K562 (cell line): ENCODE results near the gene TREH. TPM values are rescaled to one million over a fixed set of nuclear protein-coding genes. Genes with fewer than 3 reads are reported as not detected.

Experiments
- ARNT ChIP-seq, 2 experiments: fragments of 450-650 bp; IDR thresholded peaks; 2 replicates each; pipeline ENCODE4 v1.6.1; 2016; ENCODE audit warnings: mild to moderate bottlenecking in 1 of 2
- BCOR ChIP-seq: fragments of 450-650 bp; IDR thresholded peaks from 2 replicates; pipeline ENCODE4 v1.6.1; 2016
- E2F6 ChIP-seq, 2 experiments: IDR thresholded peaks; 2 replicates each; pipeline ENCODE4 v1.6.1; 2011; ENCODE audit warnings: borderline replicate concordance in 1 of 2, control low read depth in 1 of 2, low read depth in 1 of 2, low read length in 1 of 2, mild to moderate bottlenecking in 1 of 2, mixed read lengths in 1 of 2, moderate library complexity in 1 of 2; ENCODE audit not compliant: insufficient read depth in 1 of 2, insufficient read length in 1 of 2, poor library complexity in 1 of 2, severe bottlenecking in 1 of 2; ENCODE audit errors: extremely low read depth in 1 of 2
- FOXJ3 ChIP-seq: sonication (generic); formaldehyde crosslinking; IDR thresholded peaks from 2 replicates; pipeline ENCODE4 v1.4.0; 2020; ENCODE audit warnings: mild to moderate bottlenecking, missing genetic modification reagents
- GTF2F1 ChIP-seq: IDR thresholded peaks from 2 replicates; pipeline ENCODE4 v1.6.1; 2011; ENCODE audit warnings: low read depth, low read length, improper control_type of control experiment
- HBP1 ChIP-seq: fragments of 450-650 bp; formaldehyde crosslinking; IDR thresholded peaks from 2 replicates; pipeline ENCODE4 v1.4.0; 2022; ENCODE audit warnings: missing genetic modification characterization
- JUND ChIP-seq, 2 experiments: IDR thresholded peaks; 2 replicates in 1 of 2; 3 replicates in 1 of 2; pipeline ENCODE4 v1.6.1; 2011; ENCODE audit warnings: borderline replicate concordance in 2 of 2, low read depth in 2 of 2, low read length in 2 of 2, improper control_type of control experiment in 1 of 2, missing biosample characterization in 1 of 2, missing genetic modification characterization in 1 of 2, missing genetic modification reagents in 1 of 2
- MYC ChIP-seq, 2 experiments: fragments of 250-450 bp in 1 of 2; sonication (Bioruptor Pico) in 1 of 2; IDR thresholded peaks; 2 replicates each; pipeline versions ENCODE4 v1.5.1 to v1.6.1; 2012 to 2021; ENCODE audit warnings: low read depth in 2 of 2, borderline replicate concordance in 1 of 2, improper control_type of control experiment in 1 of 2, low read length in 1 of 2, mild to moderate bottlenecking in 1 of 2, moderate library complexity in 1 of 2
- NRF1 ChIP-seq, 2 experiments: fragments of 450-650 bp; IDR thresholded peaks in 1 of 2; conservative IDR thresholded peaks in 1 of 2; 2 replicates each; pipeline ENCODE4 v1.6.1; 2014; ENCODE audit warnings: mild to moderate bottlenecking in 2 of 2
- PATZ1 ChIP-seq: fragments of 250-450 bp; sonication (Bioruptor Pico); IDR thresholded peaks from 2 replicates; pipeline ENCODE4 v1.5.0; 2020; ENCODE audit warnings: mild to moderate bottlenecking, borderline replicate concordance
- PCBP1 ChIP-seq: fragments of 200-400 bp; formaldehyde crosslinking; IDR thresholded peaks from 2 replicates; pipeline ENCODE4 v1.6.1; 2018; ENCODE audit warnings: mild to moderate bottlenecking, low read depth, low read length; ENCODE audit not compliant: poor library complexity, severe bottlenecking
- PCBP2 ChIP-seq: fragments of 200-400 bp; formaldehyde crosslinking; IDR thresholded peaks from 2 replicates; pipeline ENCODE4 v1.6.1; 2018; ENCODE audit warnings: low read length, low read depth, mild to moderate bottlenecking, moderate library complexity; ENCODE audit not compliant: poor library complexity, severe bottlenecking
- POLR2H ChIP-seq: IDR thresholded peaks from 2 replicates; pipeline ENCODE4 v1.6.1; 2016; ENCODE audit warnings: missing genetic modification characterization, low read depth, mild to moderate bottlenecking, control low read depth, missing compliant biosample characterization, moderate library complexity
- RBM17 ChIP-seq: fragments of 200-400 bp; formaldehyde crosslinking; IDR thresholded peaks from 2 replicates; pipeline ENCODE4 v1.6.1; 2017; ENCODE audit warnings: low read depth, mild to moderate bottlenecking, low read length, borderline replicate concordance
- SAFB ChIP-seq: fragments of 200-400 bp; formaldehyde crosslinking; IDR thresholded peaks from 2 replicates; pipeline ENCODE4 v1.6.1; 2017; ENCODE audit warnings: low read depth, low read length, borderline replicate concordance
- TSC22D4 ChIP-seq: fragments of 450-650 bp; IDR thresholded peaks from 2 replicates; pipeline ENCODE4 v1.6.1; 2016; ENCODE audit warnings: missing genetic modification characterization, missing biosample characterization, control low read depth
- ZNF175 ChIP-seq: fragments of 200-800 bp; sonication (Bioruptor generic); IDR thresholded peaks from 2 replicates; pipeline ENCODE4 v1.6.1; 2016; ENCODE audit warnings: low read depth, mild to moderate bottlenecking, missing genetic modification characterization, missing compliant biosample characterization
- ZNF785 ChIP-seq: fragments of 250-450 bp; sonication (Bioruptor Pico); IDR thresholded peaks from 2 replicates; pipeline ENCODE4 v1.4.0; 2020; ENCODE audit warnings: mild to moderate bottlenecking
- polyA plus RNA-seq, 8 experiments: library from polyadenylated mRNA; depleted of rRNA in 4 of 8; stranded (reverse) in 5 of 8; unstranded in 3 of 8; fragments of >200 nt; fragmentation: Nextera tagmentation in 2 of 8; fragmentation: Illumina TruSeq in 1 of 8; extraction: Ambion mirVana in 2 of 8; extraction: Trizol in 1 of 8; gene quantifications; 2 replicates each; pipeline versions ENCODE4 v1.2.1 to v1.2.3, GENCODE V29; 2011 to 2014; ENCODE audit warnings: inconsistent platforms in 1 of 8, missing spikeins in 1 of 8
- total RNA-seq, 7 experiments: library from RNA; depleted of rRNA in 6 of 7; stranded (reverse); fragments of >200 nt in 6 of 7; fragmentation: Illumina TruSeq in 2 of 7; extraction: Trizol in 2 of 7; gene quantifications; 2 replicates each; pipeline versions ENCODE4 v1.2.1 to v1.2.3, GENCODE V29; 2011 to 2021; ENCODE audit warnings: low replicate concordance in 1 of 7
- TF ChIP-seq, protein P1 (sequence below): fragments of 250-450 bp; sonication (Bioruptor Pico); IDR thresholded peaks from 2 replicates; pipeline ENCODE4 v1.8.0; 2021; ENCODE audit warnings: mild to moderate bottlenecking, moderate library complexity

Gene TREH
- total and polyA plus RNA-seq, 9 of the 15 experiments (the other 6 are each of a cell fraction or from before 2014, with no cell fraction given): 0.09 to 0.20 (median 0.11) TPM; not detected in 6

DNA sequence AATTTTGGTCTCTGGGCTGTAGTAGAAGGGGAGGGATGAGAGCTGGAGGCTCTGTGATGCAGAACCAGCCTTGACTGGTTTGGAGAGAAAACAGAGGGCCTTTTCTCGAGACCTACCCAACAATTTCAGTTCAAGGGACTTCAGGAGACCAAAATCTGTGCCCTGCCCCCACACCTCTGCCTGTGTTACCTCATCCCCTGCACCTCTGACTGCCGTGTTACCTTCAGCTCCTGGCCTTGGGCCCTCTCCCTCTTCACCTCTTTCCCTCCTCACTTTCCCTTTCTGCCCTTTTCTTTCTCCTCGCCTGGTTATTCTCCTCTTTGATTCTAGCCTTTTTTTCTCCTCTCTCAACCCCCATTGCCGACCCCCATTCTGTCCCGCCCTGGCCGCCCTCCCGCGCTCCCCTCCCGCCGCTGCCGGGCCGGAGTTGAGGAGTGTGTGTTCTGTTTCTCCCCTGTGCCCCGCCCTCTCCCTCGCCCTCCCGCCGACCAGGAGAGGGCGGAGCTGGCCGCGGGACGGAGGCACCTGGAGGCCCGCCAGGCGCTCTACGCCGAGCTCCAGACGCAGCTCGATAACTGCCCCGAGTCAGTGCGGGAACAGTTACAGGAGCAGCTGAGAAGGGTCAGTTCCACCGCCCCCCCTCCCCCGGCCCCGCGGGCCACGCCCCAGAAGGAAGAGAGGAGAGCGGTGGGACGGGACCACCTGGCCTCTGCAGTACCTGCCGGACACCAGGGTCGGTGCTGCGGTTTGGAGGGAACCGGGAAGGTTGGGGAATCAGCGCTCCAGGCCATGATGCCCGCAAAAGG, 44.8 kb downstream of the TREH start (continued):
- TF ChIP-seq PATZ1 (no peak), PCBP1 (peak; percentile 53), TSC22D4 (tag) (no peak), PCBP2 (no peak), BCOR (peak; percentile 57; the same call in 1 of the 2 replicates), ZNF785 (no peak), E2F6 (IDR thresholded peaks at IDR 0.05; ENCODE audit: borderline replicate concordance in 1 of 2, extremely low read depth in 1 of 2, insufficient read depth in 1 of 2, insufficient read length in 1 of 2, low read depth in 1 of 2, low read length in 1 of 2, poor library complexity in 1 of 2, severe bottlenecking in 1 of 2) (peak in 1 of 2 experiments; percentile 14), FOXJ3 (CRISPR knock-in tag) (no peak), ZNF175 (CRISPR knock-in tag) (no peak), RBM17 (no peak), SAFB (no peak), POLR2H (tag) (no peak), JUND (IDR thresholded peaks at IDR 0.05; ENCODE audit: borderline replicate concordance, low read depth, low read length) (0 out of 2 replicates have a peak, but pooled peaks have one; percentile 34), JUND (tag; IDR thresholded peaks at IDR 0.05; ENCODE audit: borderline replicate concordance, low read depth, low read length) (no peak; the same call in 2 of the 3 replicates), ARNT (IDR thresholded peaks at IDR 0.05) (no peak), GTF2F1 (no peak), HBP1 (no peak), MYC (IDR thresholded peaks at IDR 0.05; ENCODE audit: low read depth, low read length) (peak; percentile 31; the same call in 1 of the 2 replicates), MYC (CRISPR knock-in tag; IDR thresholded peaks at IDR 0.05; ENCODE audit: borderline replicate concordance, low read depth) (no peak), NRF1 (conservative IDR thresholded peaks at IDR 0.05 in 1 of 2, IDR thresholded peaks at IDR 0.05 in 1 of 2) (peak; percentile 41 to 55; a peak in 3 of 4 replicates)
- TF ChIP-seq, protein P1, sequence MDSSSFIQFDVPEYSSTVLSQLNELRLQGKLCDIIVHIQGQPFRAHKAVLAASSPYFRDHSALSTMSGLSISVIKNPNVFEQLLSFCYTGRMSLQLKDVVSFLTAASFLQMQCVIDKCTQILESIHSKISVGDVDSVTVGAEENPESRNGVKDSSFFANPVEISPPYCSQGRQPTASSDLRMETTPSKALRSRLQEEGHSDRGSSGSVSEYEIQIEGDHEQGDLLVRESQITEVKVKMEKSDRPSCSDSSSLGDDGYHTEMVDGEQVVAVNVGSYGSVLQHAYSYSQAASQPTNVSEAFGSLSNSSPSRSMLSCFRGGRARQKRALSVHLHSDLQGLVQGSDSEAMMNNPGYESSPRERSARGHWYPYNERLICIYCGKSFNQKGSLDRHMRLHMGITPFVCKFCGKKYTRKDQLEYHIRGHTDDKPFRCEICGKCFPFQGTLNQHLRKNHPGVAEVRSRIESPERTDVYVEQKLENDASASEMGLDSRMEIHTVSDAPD (CRISPR knock-in tag): no peak
